K562 (cell line): ENCODE measurements around the gene FAM171A2. TPM values are rescaled to one million over a fixed set of nuclear protein-coding genes. Genes with fewer than 3 reads are reported as not detected.

Experiments
- ELF1 ChIP-seq: fragments of 200-800 bp; sonication (Bioruptor generic); IDR thresholded peaks from 2 replicates; pipeline ENCODE4 v1.6.1; 2016; ENCODE audit warnings: missing genetic modification characterization, missing compliant biosample characterization
- RB1 ChIP-seq: fragments of 450-650 bp; IDR thresholded peaks from 2 replicates; pipeline ENCODE4 v1.6.1; 2017; ENCODE audit warnings: low read depth, mild to moderate bottlenecking
- YY1 ChIP-seq, 3 experiments: IDR thresholded peaks; 2 replicates each; pipeline ENCODE4 v1.6.1; 2011; ENCODE audit warnings: low read length in 2 of 3, mild to moderate bottlenecking in 2 of 3, moderate library complexity in 2 of 3, borderline replicate concordance in 1 of 3, control low read depth in 1 of 3, low read depth in 1 of 3; ENCODE audit not compliant: insufficient read depth in 3 of 3, insufficient replicate concordance in 2 of 3, control insufficient read depth in 1 of 3, insufficient read length in 1 of 3; ENCODE audit errors: extremely low read depth in 1 of 3
- polyA plus RNA-seq, 8 experiments: library from polyadenylated mRNA; depleted of rRNA in 4 of 8; stranded (reverse) in 5 of 8; unstranded in 3 of 8; fragments of >200 nt; fragmentation: Nextera tagmentation in 2 of 8; fragmentation: Illumina TruSeq in 1 of 8; extraction: Ambion mirVana in 2 of 8; extraction: Trizol in 1 of 8; gene quantifications; 2 replicates each; pipeline versions ENCODE4 v1.2.1 to v1.2.3, GENCODE V29; 2011 to 2014; ENCODE audit warnings: inconsistent platforms in 1 of 8, missing spikeins in 1 of 8
- total RNA-seq, 7 experiments: library from RNA; depleted of rRNA in 6 of 7; stranded (reverse); fragments of >200 nt in 6 of 7; fragmentation: Illumina TruSeq in 2 of 7; extraction: Trizol in 2 of 7; gene quantifications; 2 replicates each; pipeline versions ENCODE4 v1.2.1 to v1.2.3, GENCODE V29; 2011 to 2021; ENCODE audit warnings: low replicate concordance in 1 of 7
- TF ChIP-seq, protein P1 (sequence below), 2 experiments: fragments of 450-650 bp; IDR thresholded peaks; 2 replicates each; pipeline ENCODE4 v1.6.1; 2016; ENCODE audit warnings: mild to moderate bottlenecking in 2 of 2, borderline replicate concordance in 1 of 2, low read depth in 1 of 2, moderate library complexity in 1 of 2
- TF ChIP-seq, protein P2 (sequence below): IDR thresholded peaks from 2 replicates; pipeline ENCODE4 v1.6.1; 2011; ENCODE audit warnings: borderline replicate concordance, low read depth, mild to moderate bottlenecking, moderate library complexity, low read length; ENCODE audit not compliant: insufficient read depth, poor library complexity, severe bottlenecking

FAM171A2 gene
- total and polyA plus RNA-seq, 9 of the 15 experiments (the other 6 are each of a cell fraction or from before 2014, with no cell fraction given), result 0.10 to 10.2 (median 2.0) TPM; not detected in 1

DNA sequence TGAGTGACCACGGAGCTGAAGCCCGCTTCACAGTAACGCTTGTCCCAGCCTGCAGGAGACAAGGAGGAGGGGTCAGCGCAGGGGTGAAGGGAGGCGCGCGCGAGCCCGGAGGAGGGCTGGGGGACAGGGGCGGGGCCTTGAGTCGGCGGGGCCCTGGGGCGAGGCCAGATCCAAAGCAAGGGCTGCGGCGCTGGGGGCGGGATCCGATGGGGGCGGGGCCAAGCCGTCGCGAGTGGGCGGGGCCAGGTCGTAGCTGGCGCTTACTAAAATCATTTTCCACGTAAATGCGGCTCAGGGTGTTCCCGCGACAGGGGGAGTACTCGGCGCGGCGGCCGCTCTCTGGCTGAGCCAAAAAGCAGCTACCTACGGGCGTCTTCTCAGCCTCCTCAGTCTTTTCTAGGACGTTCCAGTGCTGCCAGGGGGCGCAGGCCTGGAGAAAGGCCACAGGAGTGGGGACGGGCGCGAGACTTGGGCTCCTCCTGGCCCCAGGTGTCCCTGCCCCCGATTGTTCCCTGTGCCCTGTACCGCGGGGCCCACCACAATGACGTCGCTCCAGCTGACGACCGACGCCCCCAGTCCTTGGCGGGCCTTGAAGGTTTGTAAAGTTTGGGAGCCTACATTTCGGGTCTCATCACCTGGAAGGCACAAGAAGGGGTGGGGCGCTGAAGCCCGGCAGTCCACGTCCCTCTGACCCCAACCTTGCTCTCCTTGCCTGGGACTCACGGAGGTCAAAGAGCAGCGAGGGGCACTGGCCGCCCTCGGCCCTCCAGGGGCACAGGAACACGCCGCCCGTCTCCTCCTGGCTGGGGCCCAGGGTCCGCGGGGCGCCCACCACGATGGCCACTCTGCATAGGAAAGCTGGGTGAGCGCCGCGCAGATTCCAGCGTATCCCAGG lies 21.9 kb upstream of the FAM171A2 start (continued):
- TF ChIP-seq, protein P1, sequence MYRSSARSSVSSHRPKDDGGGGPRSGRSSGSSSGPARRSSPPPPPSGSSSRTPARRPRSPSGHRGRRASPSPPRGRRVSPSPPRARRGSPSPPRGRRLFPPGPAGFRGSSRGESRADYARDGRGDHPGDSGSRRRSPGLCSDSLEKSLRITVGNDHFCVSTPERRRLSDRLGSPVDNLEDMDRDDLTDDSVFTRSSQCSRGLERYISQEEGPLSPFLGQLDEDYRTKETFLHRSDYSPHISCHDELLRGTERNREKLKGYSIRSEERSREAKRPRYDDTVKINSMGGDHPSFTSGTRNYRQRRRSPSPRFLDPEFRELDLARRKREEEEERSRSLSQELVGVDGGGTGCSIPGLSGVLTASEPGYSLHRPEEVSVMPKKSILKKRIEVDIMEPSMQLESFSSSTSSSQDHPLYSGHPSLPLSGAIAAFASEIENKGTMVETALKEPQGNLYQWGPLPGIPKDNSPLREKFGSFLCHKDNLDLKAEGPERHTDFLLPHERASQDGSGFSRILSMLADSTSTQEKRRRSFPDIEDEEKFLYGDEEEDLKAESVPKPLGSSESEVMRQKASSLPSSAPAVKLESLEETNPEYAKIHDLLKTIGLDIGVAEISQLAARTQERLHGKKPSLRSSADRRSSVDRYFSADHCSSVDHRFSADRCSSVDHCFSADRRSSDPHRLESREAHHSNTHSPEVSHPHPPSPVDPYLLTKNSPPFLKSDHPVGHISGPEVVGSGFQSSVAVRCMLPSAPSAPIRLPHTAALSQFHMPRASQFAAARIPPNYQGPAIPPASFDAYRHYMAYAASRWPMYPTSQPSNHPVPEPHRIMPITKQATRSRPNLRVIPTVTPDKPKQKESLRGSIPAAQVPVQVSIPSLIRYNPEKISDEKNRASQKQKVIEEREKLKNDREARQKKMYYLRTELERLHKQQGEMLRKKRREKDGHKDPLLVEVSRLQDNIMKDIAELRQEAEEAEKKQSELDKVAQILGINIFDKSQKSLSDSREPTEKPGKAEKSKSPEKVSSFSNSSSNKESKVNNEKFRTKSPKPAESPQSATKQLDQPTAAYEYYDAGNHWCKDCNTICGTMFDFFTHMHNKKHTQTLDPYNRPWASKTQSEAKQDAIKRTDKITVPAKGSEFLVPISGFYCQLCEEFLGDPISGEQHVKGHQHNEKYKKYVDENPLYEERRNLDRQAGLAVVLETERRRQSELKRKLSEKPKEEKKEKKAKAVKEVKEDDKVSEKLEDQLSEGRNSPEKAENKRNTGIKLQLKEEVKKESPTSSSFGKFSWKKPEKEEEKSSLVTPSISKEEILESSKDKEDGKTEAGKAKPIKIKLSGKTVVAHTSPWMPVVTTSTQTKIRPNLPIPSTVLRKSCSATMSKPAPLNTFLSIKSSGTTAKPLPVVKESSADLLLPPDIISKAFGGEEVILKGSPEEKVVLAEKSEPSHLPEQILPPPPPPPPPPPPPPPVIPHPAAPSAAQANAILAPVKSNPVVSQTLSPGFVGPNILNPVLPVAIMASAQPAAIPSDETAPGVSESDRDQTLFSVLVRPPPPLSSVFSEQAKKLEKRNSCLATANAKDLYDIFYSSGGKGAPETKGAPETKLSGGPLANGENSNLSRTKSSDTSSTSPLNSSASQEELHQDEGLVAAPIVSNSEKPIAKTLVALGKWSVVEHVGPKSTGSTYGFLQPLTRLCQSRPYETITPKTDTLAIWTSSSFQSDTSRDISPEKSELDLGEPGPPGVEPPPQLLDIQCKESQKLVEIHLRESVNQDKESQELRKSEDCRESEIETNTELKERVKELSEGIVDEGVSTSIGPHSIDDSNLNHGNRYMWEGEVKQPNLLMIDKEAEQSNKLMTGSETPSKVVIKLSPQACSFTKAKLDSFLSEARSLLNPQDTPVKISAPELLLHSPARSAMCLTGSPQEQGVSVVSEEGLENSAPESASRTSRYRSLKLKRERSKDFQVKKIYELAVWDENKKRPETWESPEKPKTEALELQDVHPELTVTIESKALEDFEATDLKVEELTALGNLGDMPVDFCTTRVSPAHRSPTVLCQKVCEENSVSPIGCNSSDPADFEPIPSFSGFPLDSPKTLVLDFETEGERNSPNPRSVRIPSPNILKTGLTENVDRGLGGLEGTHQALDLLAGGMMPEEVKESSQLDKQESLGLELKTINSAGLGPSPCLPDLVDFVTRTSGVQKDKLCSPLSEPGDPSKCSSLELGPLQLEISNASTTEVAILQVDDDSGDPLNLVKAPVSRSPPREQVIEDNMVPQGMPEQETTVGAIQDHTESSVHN (IDR thresholded peaks at IDR 0.05; ENCODE audit: borderline replicate concordance in 1 of 2, low read depth in 1 of 2), result no peak
- TF ChIP-seq, protein P2, sequence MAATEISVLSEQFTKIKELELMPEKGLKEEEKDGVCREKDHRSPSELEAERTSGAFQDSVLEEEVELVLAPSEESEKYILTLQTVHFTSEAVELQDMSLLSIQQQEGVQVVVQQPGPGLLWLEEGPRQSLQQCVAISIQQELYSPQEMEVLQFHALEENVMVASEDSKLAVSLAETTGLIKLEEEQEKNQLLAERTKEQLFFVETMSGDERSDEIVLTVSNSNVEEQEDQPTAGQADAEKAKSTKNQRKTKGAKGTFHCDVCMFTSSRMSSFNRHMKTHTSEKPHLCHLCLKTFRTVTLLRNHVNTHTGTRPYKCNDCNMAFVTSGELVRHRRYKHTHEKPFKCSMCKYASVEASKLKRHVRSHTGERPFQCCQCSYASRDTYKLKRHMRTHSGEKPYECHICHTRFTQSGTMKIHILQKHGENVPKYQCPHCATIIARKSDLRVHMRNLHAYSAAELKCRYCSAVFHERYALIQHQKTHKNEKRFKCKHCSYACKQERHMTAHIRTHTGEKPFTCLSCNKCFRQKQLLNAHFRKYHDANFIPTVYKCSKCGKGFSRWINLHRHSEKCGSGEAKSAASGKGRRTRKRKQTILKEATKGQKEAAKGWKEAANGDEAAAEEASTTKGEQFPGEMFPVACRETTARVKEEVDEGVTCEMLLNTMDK, result peak; percentile 49
- TF ChIP-seq RB1, result no peak; the same call in none of the 2 replicates
- no peak for TF ChIP-seq ELF1 (tag)
- peak in 2 of 3 experiments; percentile 22 to 25 for TF ChIP-seq YY1 (IDR thresholded peaks at IDR 0.05; ENCODE audit: borderline replicate concordance in 1 of 3, control insufficient read depth in 1 of 3, extremely low read depth in 1 of 3, insufficient read depth in 3 of 3, insufficient read length in 1 of 3, insufficient replicate concordance in 2 of 3, low read depth in 1 of 3, low read length in 2 of 3)
